Head of caudate nucleus (tissue), 42 donors: ENCODE data around the gene ZSCAN31.
"Not testable (repeated sequence)": the region's sequence is repeated elsewhere in the genome, so short reads cannot be mapped to it uniquely, and the experiment has no call there.

Experiments
- DNase-seq, 42 donors: peaks; one replicate each; pipeline versions ENCODE4 v3.0.0 to v3.0.0-alpha.2; 2020 to 2021; ENCODE audit warnings: mixed read lengths in 7 of 42
- intact Hi-C: fragments of 100-400 bp; cut with DNase I; formaldehyde crosslinking; loops from one replicate; pipeline ENCODE4 v1.15.0; 2022

The ZSCAN31 gene

GRCh38 chr6:28334286-28335039 is 1.5 kb downstream of the ZSCAN31 start:
- intact Hi-C loops = loop anchor here (5.0 kb wide), 1 partner anchor 252 kb away; the partner anchor contains the start of gene ZNF165

GRCh38 chr6:28333599-28334018 is 2.3 kb downstream of the ZSCAN31 start:
- intact Hi-C loops = no loop called here
- DNase-seq = no peak

More at GRCh38 chr6:28334286-28335039, 1.5 kb downstream of the ZSCAN31 start:
- DNase-seq = no peak

DNA sequence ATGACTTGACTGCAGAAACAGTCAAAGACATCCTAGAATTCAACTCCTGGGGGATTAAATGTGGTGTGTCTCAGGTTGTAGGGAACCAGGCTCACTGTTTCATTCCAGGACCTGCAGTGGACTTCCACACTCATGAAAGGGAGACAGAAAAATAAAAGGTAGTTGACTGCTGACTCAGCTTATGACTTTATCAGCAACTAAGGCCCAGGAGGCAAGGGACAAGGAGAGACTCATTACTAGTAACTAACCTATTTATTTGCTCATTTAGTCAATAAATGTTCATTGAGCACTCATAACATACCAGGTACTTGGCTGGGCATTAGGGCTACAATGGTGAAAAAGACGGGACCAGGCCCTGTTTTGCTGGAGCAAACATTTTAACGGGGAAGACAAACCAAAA is 2.9 kb downstream of the ZSCAN31 start:
- DNase-seq = no peak
- intact Hi-C loops = no loop called here

- intact Hi-C loops = no loop called here
- DNase-seq = no peak
Measured at GRCh38 chr6:28330041-28330440, 5.9 kb downstream of the ZSCAN31 start.

GRCh38 chr6:28326371-28326948 is 9.5 kb downstream of the ZSCAN31 start:
- intact Hi-C loops = no loop called here

GRCh38 chr6:28323813-28324424 is 12.0 kb downstream of the ZSCAN31 start:
- DNase-seq = no peak
- intact Hi-C loops = no loop called here

More at GRCh38 chr6:28326371-28326948, 9.5 kb downstream of the ZSCAN31 start:
- DNase-seq = no peak

DNA sequence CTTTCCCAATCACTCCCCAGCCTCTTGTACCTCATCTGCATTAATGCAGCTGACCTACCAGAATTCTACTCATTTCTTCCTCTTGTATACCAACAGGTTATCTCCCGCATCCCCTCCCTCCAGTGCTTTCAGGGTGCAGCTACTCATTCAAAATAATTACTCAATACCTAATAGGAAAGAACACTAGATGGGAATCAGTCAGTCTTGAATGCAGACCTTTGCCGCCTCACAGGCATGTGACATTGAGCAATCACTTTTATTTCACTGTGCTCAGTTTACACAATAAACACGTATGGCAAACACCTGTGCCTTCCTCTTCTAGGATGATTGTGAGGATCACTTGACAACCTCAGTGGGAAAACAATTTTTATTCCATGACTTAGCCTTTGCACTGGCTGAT is 13.3 kb downstream of the ZSCAN31 start:
- intact Hi-C loops = no loop called here
- no peak for DNase-seq

GRCh38 chr6:28317866-28318265 is 18.1 kb downstream of the ZSCAN31 start:
- intact Hi-C loops, DNase-seq: not testable (repeated sequence)

DNA sequence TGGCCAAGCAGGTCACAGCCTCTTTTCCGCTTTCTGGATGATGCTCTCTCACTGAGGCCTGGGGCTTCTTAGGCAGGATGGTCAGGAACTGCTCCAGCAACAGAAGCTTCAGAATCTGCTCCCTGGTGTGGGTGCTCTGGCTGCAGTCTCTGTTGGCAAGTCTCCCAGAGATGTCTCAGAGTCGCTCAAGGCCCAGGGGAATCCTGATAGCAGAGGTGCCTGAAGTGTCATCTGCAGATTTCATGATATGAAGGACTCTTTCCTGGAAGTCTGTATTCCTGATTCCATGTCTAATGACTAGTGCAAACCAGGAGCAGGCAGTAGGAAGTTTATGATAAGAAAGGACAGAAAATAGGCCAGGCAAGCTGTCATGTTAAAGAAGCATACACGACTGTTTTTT is 20.3 kb downstream of the ZSCAN31 start:
- intact Hi-C loops = no loop called here
- DNase-seq = no peak

- no peak for DNase-seq
- intact Hi-C loops = no loop called here
Measured at GRCh38 chr6:28312939-28313338, 23.0 kb downstream of the ZSCAN31 start.

- no peak for DNase-seq
- intact Hi-C loops = no loop called here
Measured at GRCh38 chr6:28311139-28311823, 24.7 kb downstream of the ZSCAN31 start.

DNA sequence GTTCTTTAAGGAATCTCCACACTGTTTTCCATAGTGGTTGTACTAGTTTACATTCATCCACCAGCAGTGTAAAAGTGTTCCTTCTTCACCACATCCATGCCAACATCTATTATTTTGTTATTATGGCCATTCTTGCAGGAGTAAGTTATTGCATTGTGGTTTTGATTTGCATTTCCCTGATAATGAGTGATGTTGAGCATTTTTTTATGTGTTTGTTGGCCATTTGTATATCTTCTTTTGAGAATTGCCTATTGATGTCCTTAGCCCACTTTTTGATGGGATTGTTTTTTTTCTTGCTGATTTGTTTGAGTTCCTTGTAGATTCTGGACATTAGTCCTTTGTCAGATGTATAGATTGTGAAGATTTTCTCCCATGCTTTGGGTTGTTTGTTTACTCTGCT is 29.6 kb downstream of the ZSCAN31 start:
- not testable (repeated sequence) for DNase-seq

GRCh38 chr6:28303570-28303969 is 32.4 kb downstream of the ZSCAN31 start:
- DNase-seq = no peak
- intact Hi-C loops = no loop called here

More for the DNA sequence above, 29.6 kb downstream of the ZSCAN31 start:
- intact Hi-C loops = not testable (repeated sequence)

- intact Hi-C loops = no loop called here
- no peak for DNase-seq
Measured at GRCh38 chr6:28296520-28297060, 39.4 kb downstream of the ZSCAN31 start.

DNA sequence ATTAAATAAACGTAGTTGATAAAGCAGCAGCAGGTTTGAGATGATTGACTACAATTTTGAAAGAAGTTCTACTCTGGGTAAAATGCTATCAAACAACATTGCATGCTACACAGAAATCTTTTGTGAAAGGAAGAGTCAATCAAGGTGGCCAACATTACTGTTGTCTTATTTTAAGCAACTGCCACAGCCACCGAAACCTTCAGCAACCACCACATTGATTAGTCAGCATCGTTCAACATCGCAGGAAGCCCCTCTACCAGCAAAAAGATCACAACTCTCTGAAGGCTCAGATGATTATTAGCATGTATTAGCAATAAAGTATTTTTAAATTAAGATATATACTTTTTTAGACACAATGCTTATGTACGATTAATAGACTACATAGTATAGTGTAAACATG is 40.6 kb downstream of the ZSCAN31 start:
- DNase-seq = no peak
- intact Hi-C loops = no loop called here

DNA sequence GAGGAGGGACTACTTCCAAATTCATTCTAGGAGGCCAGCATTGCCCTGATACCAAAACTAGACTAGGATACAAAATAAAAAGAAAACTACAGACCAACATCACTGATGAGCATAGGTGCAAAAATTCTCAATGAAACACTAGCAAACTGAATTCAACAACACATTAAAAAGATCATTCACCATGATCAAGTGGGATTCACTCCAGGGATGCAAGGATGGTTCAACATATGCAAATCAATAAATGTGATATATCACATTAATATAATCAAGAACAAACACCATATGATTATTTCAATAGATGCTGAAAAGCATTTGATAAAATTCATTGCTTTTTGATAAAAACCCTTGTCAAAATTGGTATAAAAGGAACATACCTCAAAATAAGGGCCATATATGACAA is 44.4 kb downstream of the ZSCAN31 start:
- DNase-seq = no peak
- intact Hi-C loops = no loop called here

GRCh38 chr6:28282926-28283325 is 53.0 kb downstream of the ZSCAN31 start:
- intact Hi-C loops = no loop called here
- DNase-seq = no peak

DNA sequence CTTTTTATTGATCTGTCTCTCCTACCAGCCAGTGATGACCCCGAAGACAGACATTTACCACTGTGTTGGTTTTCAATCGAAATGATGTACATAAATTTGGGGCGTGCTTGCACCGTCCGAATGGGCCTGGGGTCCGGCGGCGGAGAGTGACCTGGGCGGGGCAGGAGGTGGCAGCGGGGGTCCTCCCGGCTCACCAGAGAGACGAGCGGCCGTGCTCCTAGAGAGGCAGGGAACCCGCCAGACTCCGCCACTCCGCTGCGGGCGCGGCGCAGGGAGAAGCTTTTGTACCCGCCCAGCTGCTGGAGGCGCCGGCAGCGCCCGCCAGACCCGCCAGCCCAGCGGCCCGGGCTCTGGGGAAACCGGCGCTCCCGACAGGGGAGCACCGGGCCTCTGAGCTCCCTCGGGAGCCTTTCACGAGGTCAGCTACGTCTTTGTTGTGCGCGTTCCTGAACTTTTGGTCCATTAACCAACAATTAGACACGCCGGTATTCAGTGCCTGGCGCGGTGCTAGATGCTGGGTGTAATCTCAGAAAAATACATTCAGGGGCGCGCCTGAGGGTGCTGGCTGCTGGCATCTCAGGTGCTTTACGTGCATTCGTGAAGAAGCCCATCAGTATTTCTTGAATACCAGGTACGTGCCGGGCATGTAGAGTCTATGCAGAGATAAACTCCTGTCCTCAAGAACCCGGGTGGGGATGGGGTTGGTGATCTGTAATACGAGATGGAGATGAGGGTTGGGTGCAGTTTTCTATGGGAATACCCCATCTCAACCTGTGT is 54.5 kb downstream of the ZSCAN31 start, which contains the start of gene PGBD1:
Gene PGBD1 (plus strand): TSS at position 285 of the 777 bp plus-strand sequence. CDS start 2,242 bp downstream, outside the sequence.
- peak; percentile 37 to 91 (median 80) for DNase-seq
- intact Hi-C loops = no loop called here
